ENCODE measurements around the gene PPFIA1.
"Not testable (repeated sequence)": the region's sequence is repeated elsewhere in the genome, so short reads cannot be mapped to it uniquely, and the experiment has no call there.

The PPFIA1 gene

DNA sequence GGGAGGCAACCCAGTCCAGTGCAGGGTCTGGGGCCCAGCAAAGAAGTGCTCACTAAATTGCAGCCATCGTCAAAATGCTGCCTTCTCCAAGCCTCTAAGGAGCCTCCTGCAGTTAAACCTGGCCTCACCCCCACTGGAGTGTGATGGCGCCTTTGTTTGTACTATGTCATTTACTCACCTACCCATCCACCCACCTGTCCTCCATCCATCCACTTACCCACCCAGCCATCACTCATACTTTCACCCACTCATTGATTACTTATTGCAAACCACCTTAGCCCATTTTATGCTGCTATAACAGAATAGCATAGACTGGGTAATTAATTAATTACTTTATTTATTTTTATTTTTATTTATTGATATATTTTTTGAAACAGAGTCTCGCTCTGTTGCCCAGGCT is 28.8 kb upstream of the PPFIA1 start:
- Mint-ChIP-seq H3K4me3 (no peak overlapping the region), H3K9me3 (no peaks in the 10 kb centered on the region), H3K36me3 (ENCODE audit: insufficient read depth) (no peaks in the 10 kb centered on the region), H3K27ac (ENCODE audit: low read depth) (no peak overlapping the region), H3K4me1 (no peaks in the 10 kb centered on the region), H3K27me3 (peaks cover 45% of the 10 kb centered on the region)
- no peak for ATAC-seq (replicated peaks; ENCODE audit: extremely low read depth, poor library complexity, severe bottlenecking)
- no peak for DNase-seq (ENCODE audit: low spot score in 2 of 2)

DNA sequence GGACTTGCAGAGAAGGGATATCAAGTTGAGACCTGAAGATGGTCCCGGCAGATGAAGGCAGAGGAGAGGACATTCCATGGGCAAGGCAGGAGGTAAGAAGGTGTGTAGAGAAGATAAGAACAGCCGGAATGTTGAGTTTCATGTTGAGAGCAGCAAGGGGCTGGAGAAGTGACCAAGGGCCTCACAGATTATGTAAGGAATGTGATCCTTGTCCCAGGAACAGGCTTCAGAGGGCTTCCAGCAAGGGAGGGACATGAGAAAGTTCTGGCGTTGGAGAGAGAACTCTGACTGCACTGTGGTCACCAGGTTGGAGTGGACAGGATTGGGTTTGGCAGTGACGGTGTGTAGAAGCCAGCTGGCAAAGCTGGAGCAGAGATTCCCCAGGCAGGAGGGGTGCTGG is 27.6 kb upstream of the PPFIA1 start:
- H3K4me3 Mint-ChIP-seq: no peak overlapping the region
- H3K27me3 Mint-ChIP-seq: peaks cover 45% of the 10 kb centered on the region
- no peaks in the 10 kb centered on the region for H3K9me3 Mint-ChIP-seq
- H3K4me1 Mint-ChIP-seq: no peaks in the 10 kb centered on the region
- DNase-seq (ENCODE audit: low spot score in 2 of 2) (no peak), ATAC-seq (replicated peaks; ENCODE audit: extremely low read depth, poor library complexity, severe bottlenecking) (no peak)
- no peaks in the 10 kb centered on the region for H3K36me3 Mint-ChIP-seq (ENCODE audit: insufficient read depth)
- no peak overlapping the region for H3K27ac Mint-ChIP-seq (ENCODE audit: low read depth)

DNA sequence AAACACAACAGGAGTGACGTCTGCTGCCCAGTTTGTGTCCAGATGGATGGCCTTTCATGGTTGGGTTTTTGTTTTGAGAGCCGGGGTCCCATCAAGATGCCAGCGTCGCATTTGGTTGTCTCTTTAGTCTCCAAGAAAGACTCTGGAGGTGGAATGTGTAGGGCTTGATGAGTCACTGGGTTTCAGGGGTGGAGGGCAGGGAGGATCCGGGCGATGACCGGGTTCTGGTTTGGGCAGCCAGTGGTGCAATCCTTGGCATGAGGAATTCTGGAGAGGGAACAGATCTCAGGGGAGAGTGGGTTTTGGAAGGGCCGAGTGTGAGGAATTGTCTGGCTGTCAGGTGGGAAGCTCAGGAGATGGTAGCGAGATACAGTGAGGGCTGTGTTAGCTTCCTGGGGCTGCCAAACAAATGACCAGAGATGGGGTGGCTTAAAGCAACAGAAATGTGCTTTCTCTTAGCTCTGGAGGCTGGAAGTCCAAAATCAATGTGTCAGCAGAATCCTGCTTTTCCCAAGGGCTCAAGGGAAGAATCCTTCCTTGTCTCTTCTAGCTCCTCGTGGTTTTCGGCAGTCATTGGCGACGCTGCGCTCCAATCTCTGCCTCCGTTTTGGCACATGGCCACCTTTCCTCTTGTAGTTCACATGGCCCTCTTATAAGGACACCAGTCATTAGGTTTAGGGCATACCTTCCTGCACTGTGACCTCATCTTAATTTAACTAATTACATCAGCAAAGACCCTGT is 26.4 kb upstream of the PPFIA1 start:
- no peaks in the 10 kb centered on the region for H3K36me3 Mint-ChIP-seq (ENCODE audit: insufficient read depth)
- no peak for DNase-seq (ENCODE audit: low spot score in 2 of 2)
- no peak overlapping the region for H3K27ac Mint-ChIP-seq (ENCODE audit: low read depth)
- no peak for ATAC-seq (replicated peaks; ENCODE audit: extremely low read depth, poor library complexity, severe bottlenecking)
- no peaks in the 10 kb centered on the region for H3K4me1 Mint-ChIP-seq
- no peak overlapping the region for H3K4me3 Mint-ChIP-seq
- H3K9me3 Mint-ChIP-seq: no peaks in the 10 kb centered on the region
- H3K27me3 Mint-ChIP-seq: peaks cover 43% of the 10 kb centered on the region

DNA sequence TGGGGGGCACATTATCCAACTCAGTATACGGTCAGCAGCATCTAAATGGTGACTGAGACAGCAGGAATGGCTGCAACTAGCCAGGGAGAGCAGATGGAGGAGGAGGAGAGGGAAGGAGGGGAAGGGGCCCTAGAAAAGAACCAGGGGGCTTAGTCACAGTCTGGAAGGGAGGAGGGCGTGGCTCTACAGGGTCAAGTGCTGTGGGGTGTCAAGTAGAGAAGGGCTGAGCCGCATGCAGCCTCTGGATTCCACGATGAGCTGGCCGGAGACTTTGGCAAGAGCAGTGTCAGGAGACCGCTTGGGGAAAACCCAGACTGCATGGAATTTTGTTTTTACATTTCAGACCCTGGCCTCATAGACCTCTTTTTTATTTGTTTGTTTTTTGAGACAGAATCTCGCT is 25.8 kb upstream of the PPFIA1 start:
- ATAC-seq (replicated peaks; ENCODE audit: extremely low read depth, poor library complexity, severe bottlenecking): no peak
- DNase-seq (ENCODE audit: low spot score in 2 of 2): no peak
- H3K36me3 Mint-ChIP-seq (ENCODE audit: insufficient read depth): no peaks in the 10 kb centered on the region

DNA sequence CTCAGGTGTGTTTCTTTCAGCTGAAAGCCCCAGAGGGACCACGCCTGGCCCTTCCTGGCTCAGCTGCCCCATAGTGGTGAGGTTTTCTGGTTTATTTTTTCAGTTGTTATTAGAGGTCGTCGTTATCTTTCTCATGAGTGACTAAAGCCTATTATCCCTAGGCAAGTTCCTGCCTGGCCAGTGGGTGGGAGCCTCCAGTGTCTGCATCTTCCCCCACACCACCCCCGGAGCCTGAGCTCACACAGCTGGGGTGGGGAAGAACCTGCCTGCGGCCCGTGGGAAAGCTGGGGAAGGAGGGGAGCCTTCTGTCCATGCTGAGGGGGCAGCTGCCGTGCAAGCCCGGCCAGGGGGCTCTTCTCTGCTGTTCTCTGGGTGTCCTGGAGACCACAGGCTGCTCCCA is 24.3 kb upstream of the PPFIA1 start:
- Mint-ChIP-seq H3K27me3 (peaks cover 28% of the 10 kb centered on the region), H3K9me3 (no peaks in the 10 kb centered on the region)

More for the DNA sequence above, 25.8 kb upstream of the PPFIA1 start:
- H3K4me3 Mint-ChIP-seq: no peak overlapping the region
- no peak overlapping the region for H3K27ac Mint-ChIP-seq (ENCODE audit: low read depth)
- H3K27me3 Mint-ChIP-seq: peaks cover 37% of the 10 kb centered on the region
- H3K9me3 Mint-ChIP-seq: no peaks in the 10 kb centered on the region
- H3K4me1 Mint-ChIP-seq: no peaks in the 10 kb centered on the region

DNA sequence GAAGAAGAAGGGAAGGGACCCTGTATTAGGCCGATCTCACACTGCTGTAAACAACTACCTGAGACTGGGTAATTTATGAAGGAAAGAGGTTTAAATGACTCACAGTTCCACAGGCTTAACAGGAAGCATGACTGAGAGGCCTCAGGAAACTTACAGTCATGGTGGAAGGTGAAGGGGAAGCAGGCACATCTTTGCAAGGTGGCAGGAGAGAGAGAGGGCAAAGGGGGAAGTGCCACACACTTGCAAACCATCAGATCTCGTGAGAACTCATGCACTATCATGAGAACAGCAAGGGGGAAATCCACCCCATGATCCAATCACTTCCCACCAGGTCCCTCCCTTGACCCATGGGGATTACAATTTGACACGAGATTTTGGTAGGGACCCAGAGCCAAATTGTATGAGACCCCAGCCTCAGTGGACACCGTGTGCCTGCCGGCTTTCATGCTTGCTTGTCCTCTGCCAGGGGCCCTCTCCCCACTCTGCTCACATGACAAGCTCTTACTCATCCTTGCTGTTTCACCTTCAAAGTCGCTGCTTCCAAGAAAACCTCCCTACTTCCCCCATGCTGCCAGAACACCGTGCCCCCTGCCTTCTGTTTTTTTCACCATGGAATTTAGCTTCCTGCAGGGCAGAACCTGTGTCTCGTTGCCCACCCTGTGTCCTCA is 23.3 kb upstream of the PPFIA1 start:
- no peak overlapping the region for H3K4me3 Mint-ChIP-seq
- peaks cover 25% of the 10 kb centered on the region for H3K27me3 Mint-ChIP-seq
- no peak overlapping the region for H3K27ac Mint-ChIP-seq (ENCODE audit: low read depth)
- DNase-seq (ENCODE audit: low spot score in 2 of 2) (no peak), ATAC-seq (replicated peaks; ENCODE audit: extremely low read depth, poor library complexity, severe bottlenecking) (no peak)
- no peaks in the 10 kb centered on the region for H3K36me3 Mint-ChIP-seq (ENCODE audit: insufficient read depth)
- H3K9me3 Mint-ChIP-seq: no peaks in the 10 kb centered on the region
- no peaks in the 10 kb centered on the region for H3K4me1 Mint-ChIP-seq

More for the DNA sequence above, 24.3 kb upstream of the PPFIA1 start:
- ATAC-seq (replicated peaks; ENCODE audit: extremely low read depth, poor library complexity, severe bottlenecking): no peak
- Mint-ChIP-seq H3K36me3 (ENCODE audit: insufficient read depth) (no peaks in the 10 kb centered on the region), H3K4me3 (no peak overlapping the region), H3K4me1 (no peaks in the 10 kb centered on the region), H3K27ac (ENCODE audit: low read depth) (no peak overlapping the region)
- no peak for DNase-seq (ENCODE audit: low spot score in 2 of 2)

DNA sequence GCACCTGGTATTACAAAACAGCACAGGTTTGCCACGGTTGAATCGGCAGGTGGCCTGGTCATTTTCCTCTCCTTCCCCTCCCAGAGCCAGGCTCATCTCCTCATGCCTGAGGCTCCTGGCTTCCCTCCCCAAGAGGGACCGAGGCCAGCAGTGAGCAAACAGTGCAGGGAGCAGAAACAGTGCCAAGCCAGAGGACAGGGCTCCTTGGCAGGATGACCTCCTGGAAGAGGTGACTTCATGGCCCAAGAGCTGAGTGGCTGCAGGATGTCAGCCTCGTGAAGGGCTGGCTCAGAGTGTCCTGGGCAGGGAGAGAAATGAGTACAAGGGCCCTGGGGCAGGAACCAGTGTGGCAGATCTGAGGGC is 22.8 kb upstream of the PPFIA1 start:
- H3K4me1 Mint-ChIP-seq: peaks cover 3% of the 10 kb centered on the region
- peaks cover 20% of the 10 kb centered on the region for H3K27me3 Mint-ChIP-seq
- ATAC-seq (replicated peaks; ENCODE audit: extremely low read depth, poor library complexity, severe bottlenecking) (no peak), DNase-seq (ENCODE audit: low spot score in 2 of 2) (no peak)
- no peaks in the 10 kb centered on the region for H3K36me3 Mint-ChIP-seq (ENCODE audit: insufficient read depth)
- no peak overlapping the region for H3K27ac Mint-ChIP-seq (ENCODE audit: low read depth)
- no peak overlapping the region for H3K4me3 Mint-ChIP-seq
- H3K9me3 Mint-ChIP-seq: no peaks in the 10 kb centered on the region

DNA sequence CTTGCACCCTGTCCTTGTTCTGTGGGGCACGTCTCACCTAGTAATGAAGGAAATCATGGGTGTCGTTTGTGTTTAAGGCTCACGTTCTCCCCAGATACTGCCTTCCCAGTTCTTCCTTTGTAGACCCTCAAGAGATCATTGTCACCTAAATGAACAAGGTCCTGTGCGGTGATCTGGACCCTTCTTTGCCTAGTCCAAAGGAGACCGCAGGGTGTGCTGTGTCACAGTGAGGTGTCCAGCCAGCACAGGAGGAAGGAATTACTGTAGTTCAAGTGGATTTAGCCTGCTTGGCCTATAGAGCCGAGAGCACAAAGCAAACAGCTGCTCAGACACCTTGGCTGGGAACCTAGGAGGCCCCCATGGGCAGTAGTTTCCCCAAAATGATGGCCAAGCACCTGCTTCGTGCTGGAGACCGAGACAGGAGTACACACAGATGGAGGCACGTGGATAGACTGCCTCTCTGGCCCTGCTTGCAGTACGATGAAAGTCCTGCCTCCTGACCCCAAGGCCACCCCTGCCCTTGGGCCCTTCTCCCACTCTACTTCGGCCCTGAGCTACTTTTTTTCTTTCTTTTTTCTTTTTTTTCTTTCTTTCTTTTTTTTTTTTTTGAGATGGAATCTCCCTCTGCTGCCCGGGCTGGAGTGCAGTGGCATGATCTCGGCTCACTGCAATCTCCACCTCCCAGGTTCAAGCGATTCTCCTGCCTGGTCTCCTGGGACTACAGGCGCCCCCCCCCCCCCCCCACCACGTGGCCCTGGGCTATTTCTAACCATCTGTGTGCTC is 19.4 kb upstream of the PPFIA1 start:
- H3K4me3 Mint-ChIP-seq: no peak overlapping the region
- no peaks in the 10 kb centered on the region for H3K9me3 Mint-ChIP-seq
- ATAC-seq (replicated peaks; ENCODE audit: extremely low read depth, poor library complexity, severe bottlenecking): no peak
- H3K36me3 Mint-ChIP-seq (ENCODE audit: insufficient read depth): no peaks in the 10 kb centered on the region
- peaks cover 11% of the 10 kb centered on the region for H3K4me1 Mint-ChIP-seq
- H3K27ac Mint-ChIP-seq (ENCODE audit: low read depth): no peak overlapping the region
- DNase-seq (ENCODE audit: low spot score in 2 of 2): no peak
- no peaks in the 10 kb centered on the region for H3K27me3 Mint-ChIP-seq

DNA sequence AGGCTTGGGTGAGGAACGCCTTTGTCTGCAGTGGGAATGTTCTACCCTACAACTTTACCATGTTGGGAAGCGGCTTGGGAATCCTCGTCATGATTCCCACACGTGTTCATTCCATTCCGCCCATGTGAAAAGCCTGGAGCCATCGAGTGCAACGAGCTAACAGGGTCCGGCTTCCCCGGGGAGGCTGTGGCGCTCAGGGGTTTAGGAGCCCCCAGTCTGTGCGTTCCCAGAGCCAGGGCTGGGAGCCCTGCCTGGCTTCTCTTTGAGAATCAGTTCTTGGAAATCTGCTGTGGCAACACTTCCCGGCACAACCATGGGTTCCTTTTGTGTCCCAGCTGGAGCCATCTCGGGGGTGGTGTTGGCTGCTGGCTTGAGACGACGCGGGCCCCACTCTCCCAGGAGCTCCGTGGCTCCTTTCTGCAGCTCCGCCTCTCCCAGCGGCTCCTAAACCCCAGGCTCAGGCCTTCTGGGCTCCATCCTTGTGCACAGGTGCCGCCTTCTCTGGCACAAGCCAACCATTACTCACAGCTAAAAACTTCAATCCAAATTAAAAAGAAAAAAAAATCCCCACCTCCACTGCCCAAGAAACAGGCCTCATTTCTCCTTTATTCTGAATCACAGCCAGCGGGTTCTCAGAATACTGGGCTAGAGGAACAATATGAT is 18.7 kb upstream of the PPFIA1 start:
- Mint-ChIP-seq H3K9me3 (no peaks in the 10 kb centered on the region), H3K27ac (ENCODE audit: low read depth) (no peak overlapping the region), H3K36me3 (ENCODE audit: insufficient read depth) (no peaks in the 10 kb centered on the region), H3K4me1 (peaks cover 11% of the 10 kb centered on the region), H3K27me3 (no peaks in the 10 kb centered on the region), H3K4me3 (no peak overlapping the region)
- no peak for DNase-seq (ENCODE audit: low spot score in 2 of 2)
- ATAC-seq (replicated peaks; ENCODE audit: extremely low read depth, poor library complexity, severe bottlenecking): no peak

DNA sequence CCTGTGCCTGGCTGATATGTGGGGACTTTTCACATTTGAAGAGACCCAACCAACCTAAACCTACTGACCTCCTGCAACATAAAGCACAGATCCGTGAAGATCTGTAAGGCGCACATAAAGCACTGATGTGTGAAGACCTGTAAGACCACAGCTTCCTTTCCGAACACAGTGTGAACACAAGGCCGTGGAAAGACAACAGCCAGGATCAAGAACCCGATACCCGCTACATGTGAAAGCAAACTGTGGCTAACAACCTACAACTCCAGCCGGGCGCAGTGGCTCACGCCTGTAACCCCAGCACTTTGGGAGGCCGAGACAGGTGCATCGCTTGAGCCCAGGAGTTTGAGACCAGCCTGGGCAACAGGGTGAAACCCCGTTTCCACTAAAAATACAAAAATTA is 17.6 kb upstream of the PPFIA1 start:
- no peak overlapping the region for H3K27ac Mint-ChIP-seq (ENCODE audit: low read depth)
- ATAC-seq (replicated peaks; ENCODE audit: extremely low read depth, poor library complexity, severe bottlenecking): peak; percentile 88
- peaks cover 11% of the 10 kb centered on the region for H3K4me1 Mint-ChIP-seq
- no peak overlapping the region for H3K4me3 Mint-ChIP-seq
- peaks cover 1% of the 10 kb centered on the region for H3K36me3 Mint-ChIP-seq (ENCODE audit: insufficient read depth)
- no peak for DNase-seq (ENCODE audit: low spot score in 2 of 2)
- H3K9me3 Mint-ChIP-seq: no peaks in the 10 kb centered on the region
- H3K27me3 Mint-ChIP-seq: no peaks in the 10 kb centered on the region

DNA sequence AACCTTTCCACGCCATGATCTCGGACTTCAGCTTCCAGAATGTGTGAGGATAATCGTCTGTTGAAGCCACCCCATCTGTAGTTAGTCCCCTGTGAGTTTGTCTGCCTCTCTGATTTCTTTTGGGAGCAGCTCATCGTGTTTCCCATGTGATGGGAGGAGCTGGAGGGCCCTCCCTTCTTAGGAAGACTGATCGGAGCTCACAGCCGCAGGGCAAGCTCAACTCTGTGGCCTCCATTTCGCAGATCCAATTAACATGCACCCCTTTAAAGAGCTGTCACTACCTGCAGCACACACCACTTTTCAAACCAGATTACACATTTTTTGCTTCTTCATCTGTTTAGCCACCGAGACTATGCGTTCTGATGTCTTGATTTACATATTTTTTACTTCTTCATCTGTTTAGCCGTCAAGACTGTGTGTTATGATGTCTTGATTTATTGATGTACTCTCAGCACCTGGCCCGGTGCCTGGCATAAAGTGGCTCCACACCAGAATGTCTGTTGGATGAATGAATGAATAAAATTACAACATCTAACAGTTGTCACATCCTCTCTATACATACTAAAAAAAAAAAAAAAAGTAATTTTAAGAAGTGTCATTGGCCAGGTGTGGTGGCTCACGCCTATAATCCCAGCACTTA is 14.9 kb upstream of the PPFIA1 start:
- ATAC-seq (replicated peaks; ENCODE audit: extremely low read depth, poor library complexity, severe bottlenecking): no peak

DNA sequence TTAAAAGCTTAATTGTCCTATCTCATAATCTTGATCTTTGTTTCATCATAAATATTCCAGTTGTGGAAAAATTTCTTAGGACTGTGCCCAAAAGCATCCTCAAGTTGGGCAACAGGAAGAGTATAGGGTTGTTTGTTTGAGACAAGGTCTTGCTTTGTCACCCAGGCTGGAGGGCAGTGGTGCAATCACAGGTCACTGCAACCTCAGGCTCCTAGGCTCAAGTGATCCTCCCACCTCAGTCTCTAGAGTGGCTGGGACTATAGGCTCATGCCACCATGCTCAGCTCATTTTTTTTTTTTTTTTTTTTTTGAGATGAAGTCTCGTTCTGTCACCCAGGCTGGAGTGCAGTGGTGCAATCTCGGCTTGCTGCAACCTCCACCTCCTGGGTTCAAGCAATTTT is 11.4 kb upstream of the PPFIA1 start:
- H3K27me3 Mint-ChIP-seq; ATAC-seq (replicated peaks; ENCODE audit: extremely low read depth, poor library complexity, severe bottlenecking); H3K4me1 Mint-ChIP-seq; H3K36me3 Mint-ChIP-seq (ENCODE audit: insufficient read depth); H3K9me3 Mint-ChIP-seq; H3K27ac Mint-ChIP-seq (ENCODE audit: low read depth); H3K4me3 Mint-ChIP-seq; DNase-seq (ENCODE audit: low spot score in 2 of 2): not testable (repeated sequence)

More for the DNA sequence above, 14.9 kb upstream of the PPFIA1 start:
- H3K9me3 Mint-ChIP-seq: no peaks in the 10 kb centered on the region
- H3K36me3 Mint-ChIP-seq (ENCODE audit: insufficient read depth): peaks cover 1% of the 10 kb centered on the region
- H3K4me1 Mint-ChIP-seq: peaks cover 11% of the 10 kb centered on the region
- H3K27ac Mint-ChIP-seq (ENCODE audit: low read depth): no peak overlapping the region
- H3K27me3 Mint-ChIP-seq: no peaks in the 10 kb centered on the region
- DNase-seq (ENCODE audit: low spot score in 2 of 2): no peak
- no peak overlapping the region for H3K4me3 Mint-ChIP-seq

All from central memory CD8-positive, alpha-beta T cell (primary cell).